GM12878 (cell line): ENCODE data around the gene NDOR1. TPM values are rescaled to one million over a fixed set of nuclear protein-coding genes. Genes with fewer than 3 reads are reported as not detected.
A peak's percentile ranks its signal among the peaks of the same experiment; 100 is the strongest.

Source experiments
- ATAC-seq: fragments of 200-7000 bp; cut with Tn5 transposase; 3 replicates; pipeline ENCODE4 v1.9.1; 2020; ENCODE audit warnings: mild to moderate bottlenecking, moderate library complexity
- BruUV-seq: library from RNA; stranded (reverse); fragments of 400-500 nt; replicated peaks from 2 replicates; lab custom pipeline; 2021; lab: Mats Ljungman, UMichigan
- CTCF ChIA-PET: fragments of 300-600 bp; sonication (Branson Sonifier 250); formaldehyde crosslinking; extraction: SDS; loops from one replicate; lab custom pipeline; 2021; ENCODE audit warnings: inconsistent platforms; lab: Yijun Ruan, JAX
- POLR2A ChIA-PET: fragments of 350-600 bp; formaldehyde crosslinking; extraction: SDS; loops from one replicate; lab custom pipeline; 2021; ENCODE audit warnings: inconsistent platforms; lab: Charles Lee
- RAD21 ChIA-PET: fragments of 300-600 bp; sonication (Branson Sonifier 250); formaldehyde crosslinking; loops from one replicate; lab custom pipeline; 2023; ENCODE audit warnings: antibody characterized with exemption; ENCODE audit not compliant: unreplicated experiment; lab: Charles Lee
- SMC1A ChIA-PET: fragments of 300-600 bp; sonication (Branson Sonifier 250); formaldehyde crosslinking; loops from one replicate; lab custom pipeline; 2023; ENCODE audit not compliant: unreplicated experiment, uncharacterized antibody; lab: Charles Lee
- DNase-seq: peaks from one replicate; pipeline ENCODE4 v3.0.0-alpha.2; 2011; ENCODE audit warnings: low read depth, low spot score
- FAIRE-seq: peaks from 3 replicates; lab custom pipeline; 2011; peaks lifted over from hg19 to GRCh38; lab: Jason Lieb, UNC
- H2AFZ ChIP-seq: 2 replicates; pipeline ENCODE4 v1.6.0; 2011; ENCODE audit warnings: low read depth, low read length, control low read depth; ENCODE audit not compliant: control insufficient read depth
- H3K27ac ChIP-seq: 2 replicates; pipeline ENCODE4 v1.5.1; 2011; ENCODE audit warnings: control low read depth; ENCODE audit not compliant: control insufficient read depth, insufficient read depth
- H3K27me3 ChIP-seq, 2 experiments: replicated peaks in 1 of 2; 2 replicates each; pipeline versions ENCODE4 v1.6.0 to v1.6.1; 2011; ENCODE audit warnings: low read length in 1 of 2; ENCODE audit not compliant: control insufficient read depth in 2 of 2, insufficient read depth in 2 of 2
- H3K36me3 ChIP-seq, 2 experiments: 2 replicates each; pipeline ENCODE4 v1.5.1; 2011; ENCODE audit warnings: low read length in 1 of 2; ENCODE audit not compliant: control insufficient read depth in 2 of 2, insufficient read depth in 2 of 2
- H3K4me1 ChIP-seq: 2 replicates; pipeline ENCODE4 v1.6.1; 2011; ENCODE audit warnings: mild to moderate bottlenecking, low read length, moderate library complexity, mixed read lengths; ENCODE audit not compliant: control insufficient read depth, insufficient read depth
- H3K4me2 ChIP-seq: 2 replicates; pipeline ENCODE4 v1.6.0; 2011; ENCODE audit warnings: control low read depth; ENCODE audit not compliant: control insufficient read depth, insufficient read depth
- H3K4me3 ChIP-seq: fragments of 200-600 bp; sonication (generic); 2 replicates; pipeline ENCODE4 v1.5.1; 2016
- H3K79me2 ChIP-seq: 2 replicates; pipeline ENCODE4 v1.6.0; 2011; ENCODE audit warnings: low read length; ENCODE audit not compliant: control insufficient read depth, insufficient read depth
- H3K9ac ChIP-seq: 2 replicates; pipeline ENCODE4 v1.8.0; 2011; ENCODE audit warnings: low read length, control low read depth, mixed read lengths; ENCODE audit not compliant: control insufficient read depth, insufficient read depth
- H3K9me3 ChIP-seq: replicated peaks from 3 replicates; pipeline ENCODE4 v1.5.1; 2011; ENCODE audit warnings: mild to moderate bottlenecking, low read length; ENCODE audit not compliant: control insufficient read depth, insufficient read depth
- H4K20me1 ChIP-seq: 2 replicates; pipeline ENCODE4 v1.6.0; 2011; ENCODE audit not compliant: control insufficient read depth, insufficient read depth
- BRCA1 ChIP-seq: IDR thresholded peaks from 2 replicates; pipeline ENCODE4 v1.6.1; 2011; ENCODE audit warnings: low read depth, low read length, improper control_type of control experiment
- CBX3 ChIP-seq: fragments of 200-600 bp; sonication (generic); IDR thresholded peaks from 2 replicates; pipeline ENCODE4 v1.6.1; 2016; ENCODE audit warnings: low read depth, borderline replicate concordance
- CTCF ChIP-seq, 3 experiments: IDR thresholded peaks in 2 of 3; conservative IDR thresholded peaks in 1 of 3; 2 replicates each; pipeline ENCODE4 v1.5.1; 2011; ENCODE audit warnings: low read depth in 3 of 3, low read length in 3 of 3, mild to moderate bottlenecking in 3 of 3, control low read depth in 2 of 3, moderate library complexity in 2 of 3, inconsistent platforms in 1 of 3, mixed read lengths in 1 of 3; ENCODE audit not compliant: control insufficient read depth in 2 of 3, insufficient read depth in 1 of 3; ENCODE audit errors: extremely low read depth in 1 of 3
- ELK1 ChIP-seq: IDR thresholded peaks from 2 replicates; pipeline ENCODE4 v1.6.1; 2012; ENCODE audit warnings: low read depth, low read length, improper control_type of control experiment
- ETV6 ChIP-seq, 2 experiments: fragments of 450-650 bp in 1 of 2; IDR thresholded peaks in 1 of 2; conservative IDR thresholded peaks in 1 of 2; 2 replicates each; pipeline ENCODE4 v1.6.1; 2014; ENCODE audit warnings: antibody characterized with exemption in 1 of 2, borderline replicate concordance in 1 of 2, low read depth in 1 of 2, mild to moderate bottlenecking in 1 of 2, moderate library complexity in 1 of 2
- KAT2A ChIP-seq: conservative IDR thresholded peaks from 2 replicates; pipeline ENCODE4 v1.6.1; 2011; ENCODE audit warnings: low read depth, low read length; ENCODE audit not compliant: control insufficient read depth
- MEF2B ChIP-seq: fragments of 450-650 bp; IDR thresholded peaks from 2 replicates; pipeline ENCODE4 v1.6.1; 2018; ENCODE audit warnings: mild to moderate bottlenecking, moderate library complexity; ENCODE audit not compliant: partially characterized antibody, poor library complexity, severe bottlenecking
- PBX3 ChIP-seq: IDR thresholded peaks from 2 replicates; pipeline ENCODE4 v1.6.1; 2011; ENCODE audit warnings: mild to moderate bottlenecking, low read depth, low read length, moderate library complexity; ENCODE audit not compliant: insufficient replicate concordance
- POLR2AphosphoS2 ChIP-seq: IDR thresholded peaks from 2 replicates; pipeline ENCODE4 v1.6.1; 2011; ENCODE audit warnings: low read depth, mild to moderate bottlenecking, low read length, improper control_type of control experiment, moderate library complexity
- RAD21 ChIP-seq: IDR thresholded peaks from 2 replicates; pipeline ENCODE4 v1.6.1; 2011; ENCODE audit warnings: mild to moderate bottlenecking, low read depth, low read length, moderate library complexity; ENCODE audit not compliant: insufficient read depth
- RELA ChIP-seq: fragments of 450-650 bp; IDR thresholded peaks from 2 replicates; pipeline ENCODE4 v1.8.0; 2014; ENCODE audit warnings: borderline replicate concordance; ENCODE audit not compliant: partially characterized antibody
- TCF3 ChIP-seq: IDR thresholded peaks from 2 replicates; pipeline ENCODE4 v1.6.1; 2012; ENCODE audit warnings: low read depth, mild to moderate bottlenecking, low read length, borderline replicate concordance; ENCODE audit not compliant: insufficient read depth
- ZBTB33 ChIP-seq: fragments of 450-650 bp; IDR thresholded peaks from 2 replicates; pipeline ENCODE4 v1.6.1; 2017; ENCODE audit warnings: mild to moderate bottlenecking
- ZSCAN29 ChIP-seq: fragments of 450-650 bp; IDR thresholded peaks from 2 replicates; pipeline ENCODE4 v1.6.1; 2017; ENCODE audit warnings: mild to moderate bottlenecking, moderate library complexity
- WGBS: methylation state at CpG from one replicate; pipeline ENCODE4 v1.1.6; 2016; ENCODE audit warnings: low lambda C conversion rate; ENCODE audit not compliant: insufficient replicate concordance, insufficient coverage; ENCODE audit errors: missing lambda C conversion rate; 5-methylcytosine and 5-hydroxymethylcytosine counted together
- in situ Hi-C: fragments of 300-500 bp; cut with MboI; formaldehyde crosslinking; loops from 9 replicates; pipeline ENCODE4 v1.14.3; 2018; ENCODE audit warnings: mixed read lengths
- intact Hi-C: fragments of 100-400 bp; cut with micrococcal nuclease; formaldehyde crosslinking; loops from one replicate; pipeline ENCODE4 v1.14.2; 2022; ENCODE audit not compliant: unreplicated experiment
- polyA plus RNA-seq, 11 experiments: library from polyadenylated mRNA; depleted of rRNA in 4 of 11; unstranded in 6 of 11; stranded (reverse) in 5 of 11; fragments of >200 nt; fragmentation: Nextera tagmentation in 4 of 11; fragmentation: Illumina TruSeq in 1 of 11; extraction: Ambion mirVana in 4 of 11; extraction: Trizol in 1 of 11; gene quantifications; 1 replicate in 1 of 11; 2 replicates in 10 of 11; pipeline versions ENCODE4 v1.2.1 to v1.2.3, GENCODE V29; 2011 to 2016; ENCODE audit warnings: inconsistent platforms in 2 of 11, missing spikeins in 2 of 11, low read depth in 1 of 11
- total RNA-seq, 4 experiments: library from RNA; depleted of rRNA in 3 of 4; stranded (reverse); fragments of >200 nt in 3 of 4; fragmentation: Illumina TruSeq in 1 of 4; extraction: Trizol in 1 of 4; gene quantifications; 2 replicates each; pipeline versions ENCODE4 v1.2.1 to v1.2.3, GENCODE V29; 2013 to 2021

The NDOR1 gene
- total and polyA plus RNA-seq, 10 of the 15 experiments (the other 5 are each of a cell fraction or from before 2014, with no cell fraction given), result 0.04 to 32.9 (median 11.1) TPM

- CTCF ChIA-PET, result no interaction called here
These were observed 42.8 kb upstream of the NDOR1 start for GRCh38 chr9:137162505-137163364.

More at GRCh38 chr9:137162505-137163364, 42.8 kb upstream of the NDOR1 start:
- H3K4me2 ChIP-seq, result no peak overlapping the region
- TF ChIP-seq CTCF (IDR thresholded peaks at IDR 0.05 in 2 of 3, conservative IDR thresholded peaks at IDR 0.05 in 1 of 3; ENCODE audit: control insufficient read depth in 2 of 3, extremely low read depth in 1 of 3, insufficient read depth in 1 of 3, low read depth in 3 of 3, low read length in 3 of 3) (peak in 1 of 3 experiments; percentile 19; a peak in 1 of 6 replicates), KAT2A (no peak), RELA (no peak), ETV6 (conservative IDR thresholded peaks at IDR 0.05 in 1 of 2, IDR thresholded peaks at IDR 0.05 in 1 of 2; ENCODE audit: borderline replicate concordance in 1 of 2, low read depth in 1 of 2) (no peak), TCF3 (no peak), ZSCAN29 (no peak), CBX3 (no peak), POLR2AphosphoS2 (no peak), ELK1 (no peak), ZBTB33 (no peak), BRCA1 (no peak), RAD21 (0 out of 2 replicates have a peak, but pooled peaks have one; percentile 3), MEF2B (no peak), PBX3 (no peak)
- RAD21 ChIA-PET, result interaction anchor here (0.8 kb wide), 1 partner anchor 13 kb away, joined by 3 read pairs; no protein-coding TSS in a partner anchor
- 79% methylated on average over 61 of the region's 74 CpGs for WGBS
- no peak for DNase-seq
- H3K9me3 ChIP-seq, result no peaks in the 10 kb centered on the region; the same call in 2 of the 3 replicates
- intact Hi-C loops, result no loop called here
- H3K79me2 ChIP-seq, result no peaks in the 10 kb centered on the region
- H3K27me3 ChIP-seq, result peaks cover 0 to 2% of the 10 kb centered on the region in 2 experiments; a peak in 1 of 4 replicates
- H3K4me3 ChIP-seq, result no peak overlapping the region
- H3K4me1 ChIP-seq, result peaks cover 23% of the 10 kb centered on the region
- SMC1A ChIA-PET, result no interaction called here
- in situ Hi-C loops, result no loop called here
- POLR2A ChIA-PET, result interaction anchor here (1.8 kb wide), 1 partner anchor 12 kb away, joined by 5 read pairs; no protein-coding TSS in a partner anchor
- no peak overlapping the region for H3K9ac ChIP-seq
- no peak overlapping the region for H2AFZ ChIP-seq
- no peak for FAIRE-seq
- H3K27ac ChIP-seq, result no peak overlapping the region
- BruUV-seq, result no TSS peak
- ATAC-seq, result no peak
- no peaks in the 10 kb centered on the region for H4K20me1 ChIP-seq
- H3K36me3 ChIP-seq, result no peaks in the 10 kb centered on the region
